Natural killer cell treated with Interleukin-12 subunit alpha and Interleukin-12 subunit beta and Interleukin-15 and Interleukin-18, amount 100 ng/mL, for 72 hours (primary cell): ENCODE data around the gene LRRC71. TPM values are rescaled to one million over a fixed set of nuclear protein-coding genes. Genes with fewer than 3 reads are reported as not detected.

Source experiments
- ATAC-seq, 2 donors: fragments of 150-1000 bp; cut with Tn5 transposase in 1 of 2; sonication (Bioruptor Pico), chemical (Tn5 transposase) in 1 of 2; 2 replicates each; pipeline ENCODE4 v1.10.0; 2021
- DNase-seq: peaks from one replicate; pipeline ENCODE4 v3.0.0; 2022; ENCODE audit warnings: low spot score
- H3K27ac Mint-ChIP-seq, 2 donors: 1 replicate in 1 of 2; 2 replicates in 1 of 2; pipeline ENCODE4 v1.8.0; 2022; ENCODE audit warnings: mixed read lengths in 2 of 2, mild to moderate bottlenecking in 1 of 2, moderate library complexity in 1 of 2
- H3K27me3 Mint-ChIP-seq, 2 donors: 1 replicate in 1 of 2; 2 replicates in 1 of 2; pipeline ENCODE4 v1.8.0; 2022; ENCODE audit warnings: mixed read lengths in 2 of 2
- H3K36me3 Mint-ChIP-seq: one replicate; pipeline ENCODE4 v1.8.0; 2022; ENCODE audit warnings: mixed read lengths
- H3K4me1 Mint-ChIP-seq, 2 donors: 1 replicate in 1 of 2; 2 replicates in 1 of 2; pipeline ENCODE4 v1.8.0; 2022; ENCODE audit warnings: low read depth in 2 of 2, mixed read lengths in 2 of 2, mild to moderate bottlenecking in 1 of 2
- H3K4me3 Mint-ChIP-seq: one replicate; pipeline ENCODE4 v1.8.0; 2022; ENCODE audit warnings: mixed read lengths
- H3K9me3 Mint-ChIP-seq: 2 replicates; pipeline ENCODE4 v1.8.0; 2022; ENCODE audit warnings: mixed read lengths
- total RNA-seq, 2 donors: library from RNA; stranded (reverse); gene quantifications; one replicate each; pipeline ENCODE4 v1.2.3, GENCODE V29; 2022

The LRRC71 gene
- total RNA-seq, 2 donors from 2014 or later: not detected

DNA sequence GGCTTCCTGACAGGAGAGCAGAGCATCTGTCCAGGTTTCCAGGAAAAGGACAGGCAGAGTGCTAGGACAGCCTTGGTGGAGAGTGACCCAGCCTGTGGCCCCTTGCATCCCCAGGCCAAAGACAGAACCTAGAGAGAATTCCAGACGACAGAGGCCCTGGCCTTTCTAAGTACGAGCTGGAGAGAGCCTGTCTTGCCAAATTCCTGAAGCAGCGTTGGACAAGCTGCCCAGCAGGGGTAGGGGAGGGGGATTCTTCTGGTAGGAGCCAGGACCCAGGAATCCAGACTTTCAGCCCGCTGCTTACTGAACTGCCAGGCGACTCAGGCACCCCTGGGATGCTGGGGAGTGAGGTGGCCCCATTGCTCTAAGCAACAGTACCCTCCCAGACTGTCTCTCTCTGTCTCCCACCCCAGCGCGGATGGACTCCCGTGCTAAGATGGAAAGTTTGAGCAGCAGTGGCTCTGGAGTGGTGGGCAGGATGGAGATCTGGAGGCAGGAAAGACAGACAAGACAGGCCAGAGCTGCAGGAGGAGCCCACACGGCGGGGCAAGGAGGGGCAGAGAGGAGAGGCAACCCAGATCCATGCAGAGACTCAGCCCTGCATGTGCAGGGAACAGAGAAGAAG is 35.8 kb upstream of the LRRC71 start:
- Mint-ChIP-seq H3K27me3 (peaks cover 28 to 32% of the 10 kb centered on the region in 2 donors), H3K36me3 (no peaks in the 10 kb centered on the region), H3K27ac (no peak overlapping the region), H3K4me1 (no peaks in the 10 kb centered on the region), H3K4me3 (no peak overlapping the region), H3K9me3 (no peaks in the 10 kb centered on the region)
- DNase-seq (no peak), ATAC-seq (no peak)

DNA sequence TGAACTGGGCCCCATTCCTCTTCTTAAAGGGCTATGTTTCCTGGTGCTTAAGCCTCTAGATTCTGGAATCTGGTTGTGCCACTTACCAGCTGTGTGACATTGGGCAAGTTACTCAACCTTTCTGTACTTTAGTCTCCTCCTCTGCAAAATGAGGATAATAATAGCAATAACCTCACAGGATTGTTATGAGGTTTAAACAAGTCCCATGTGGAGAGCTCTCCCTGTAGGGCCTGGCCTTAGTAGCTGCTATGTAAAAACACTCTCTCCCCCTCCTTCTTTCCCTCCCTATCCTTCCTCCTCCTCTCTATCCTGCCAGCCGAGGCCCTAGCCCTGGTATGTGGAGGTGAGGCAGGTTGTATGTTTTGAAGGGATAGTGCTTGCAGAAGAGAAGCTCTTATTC is 35.1 kb upstream of the LRRC71 start:
- DNase-seq (no peak), ATAC-seq (no peak)
- Mint-ChIP-seq H3K27ac (no peak overlapping the region), H3K9me3 (no peaks in the 10 kb centered on the region), H3K4me1 (peaks cover 2 to 3% of the 10 kb centered on the region in 2 donors), H3K36me3 (no peaks in the 10 kb centered on the region), H3K27me3 (peaks cover 32 to 35% of the 10 kb centered on the region in 2 donors), H3K4me3 (no peak overlapping the region)

DNA sequence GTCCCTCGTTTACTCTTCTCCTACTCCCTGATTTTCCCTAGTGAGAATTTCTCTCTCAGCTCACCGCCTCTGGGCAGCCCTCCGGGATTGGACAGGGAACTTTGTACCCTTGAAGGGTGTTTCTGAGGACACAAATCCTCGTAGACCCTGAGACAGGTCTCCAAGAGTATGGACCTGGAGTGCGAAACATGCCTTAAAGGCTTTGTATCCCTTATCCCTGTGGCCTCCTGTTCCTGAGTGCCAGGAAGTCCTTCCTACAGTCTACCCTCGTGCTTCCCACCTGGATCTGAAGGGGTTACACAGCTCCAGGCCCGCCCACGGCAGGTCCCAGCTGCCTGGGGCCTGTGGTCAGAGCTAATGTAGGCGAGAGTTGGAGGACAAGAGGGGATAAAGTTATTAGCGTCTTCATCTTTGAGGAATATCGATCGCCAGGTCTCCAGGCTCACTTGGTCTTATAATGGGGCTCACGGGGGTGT is 34.5 kb upstream of the LRRC71 start:
- Mint-ChIP-seq H3K27me3 (peaks cover 37 to 38% of the 10 kb centered on the region in 2 donors), H3K4me3 (no peak overlapping the region), H3K36me3 (no peaks in the 10 kb centered on the region), H3K27ac (peak overlapping the region in 1 of 2 donors; percentile 21), H3K4me1 (peaks cover 4 to 5% of the 10 kb centered on the region in 2 donors), H3K9me3 (no peaks in the 10 kb centered on the region)
- no peak for ATAC-seq
- DNase-seq: no peak

DNA sequence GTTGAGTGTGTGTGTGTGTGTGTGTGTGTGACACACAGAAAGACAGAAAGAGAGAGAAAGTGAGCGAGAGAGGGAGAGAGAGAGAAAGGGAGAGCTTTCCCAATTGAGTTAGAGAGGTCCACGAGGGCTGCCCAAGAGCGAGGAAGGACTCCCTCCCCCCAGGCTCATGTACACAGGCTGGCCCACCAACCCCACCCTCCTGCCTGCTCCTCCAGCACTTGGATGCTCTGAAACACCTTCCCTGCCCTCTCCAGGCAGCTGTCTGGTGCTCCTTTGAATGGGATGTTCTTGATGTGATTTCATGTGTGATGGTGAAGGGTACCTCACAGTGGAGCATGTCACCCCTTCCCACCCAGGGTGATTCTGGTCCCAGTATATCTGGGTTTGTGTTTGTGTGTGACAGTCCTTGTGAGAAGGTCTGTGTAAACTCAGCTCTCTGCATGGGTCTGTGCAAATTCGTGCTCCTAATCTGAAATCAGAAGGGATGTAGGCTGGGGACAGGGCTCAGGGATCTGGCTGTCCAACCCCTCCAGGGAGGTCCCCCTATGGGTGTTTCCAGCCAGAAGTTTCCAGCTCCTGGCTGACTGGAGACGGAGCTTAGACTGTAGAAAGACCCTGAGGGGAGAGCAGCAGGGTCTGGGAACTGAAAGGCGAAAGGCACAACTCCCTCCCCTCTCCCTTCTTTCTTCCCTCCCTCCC is 33.7 kb upstream of the LRRC71 start:
- H3K36me3 Mint-ChIP-seq: no peaks in the 10 kb centered on the region
- peak overlapping the region in 1 of 2 donors; percentile 21 for H3K27ac Mint-ChIP-seq
- H3K4me3 Mint-ChIP-seq: no peak overlapping the region
- H3K27me3 Mint-ChIP-seq: peaks cover 42 to 45% of the 10 kb centered on the region in 2 donors
- H3K9me3 Mint-ChIP-seq: no peaks in the 10 kb centered on the region
- peaks cover 5% of the 10 kb centered on the region in 2 donors for H3K4me1 Mint-ChIP-seq
- ATAC-seq (no peak), DNase-seq (no peak)

GRCh38 chr1:156887317-156887716 is 33.1 kb upstream of the LRRC71 start:
- Mint-ChIP-seq H3K36me3 (no peaks in the 10 kb centered on the region), H3K4me1 (peaks cover 5 to 7% of the 10 kb centered on the region in 2 donors), H3K4me3 (no peak overlapping the region), H3K27ac (no peak overlapping the region), H3K27me3 (peaks cover 40 to 41% of the 10 kb centered on the region in 2 donors), H3K9me3 (no peaks in the 10 kb centered on the region)
- no peak for DNase-seq
- ATAC-seq: no peak

GRCh38 chr1:156887734-156888133 is 32.7 kb upstream of the LRRC71 start:
- Mint-ChIP-seq H3K9me3 (no peaks in the 10 kb centered on the region), H3K27ac (no peak overlapping the region), H3K36me3 (no peaks in the 10 kb centered on the region), H3K4me1 (peaks cover 5 to 7% of the 10 kb centered on the region in 2 donors), H3K4me3 (no peak overlapping the region), H3K27me3 (peaks cover 40 to 41% of the 10 kb centered on the region in 2 donors)
- DNase-seq (no peak), ATAC-seq (no peak)

- ATAC-seq: peak; percentile 32 to 55
- Mint-ChIP-seq H3K36me3 (no peaks in the 10 kb centered on the region), H3K9me3 (no peaks in the 10 kb centered on the region), H3K27me3 (peaks cover 30 to 44% of the 10 kb centered on the region in 2 donors), H3K4me3 (no peak overlapping the region), H3K4me1 (peaks cover 5 to 7% of the 10 kb centered on the region in 2 donors), H3K27ac (no peak overlapping the region)
- peak; percentile 73 for DNase-seq
Measured at GRCh38 chr1:156889802-156890580, 30.4 kb upstream of the LRRC71 start.

- peaks cover 28 to 44% of the 10 kb centered on the region in 2 donors for H3K27me3 Mint-ChIP-seq
- DNase-seq (peak; percentile 89), ATAC-seq (peak; percentile 88 to 92)
- H3K9me3 Mint-ChIP-seq: no peaks in the 10 kb centered on the region
- no peaks in the 10 kb centered on the region for H3K36me3 Mint-ChIP-seq
- peak overlapping the region; percentile 49 for H3K4me3 Mint-ChIP-seq
- peaks cover 5 to 7% of the 10 kb centered on the region in 2 donors for H3K4me1 Mint-ChIP-seq
- H3K27ac Mint-ChIP-seq: peak overlapping the region in 1 of 2 donors; percentile 58
Measured at GRCh38 chr1:156892190-156893047, 28.0 kb upstream of the LRRC71 start.

DNA sequence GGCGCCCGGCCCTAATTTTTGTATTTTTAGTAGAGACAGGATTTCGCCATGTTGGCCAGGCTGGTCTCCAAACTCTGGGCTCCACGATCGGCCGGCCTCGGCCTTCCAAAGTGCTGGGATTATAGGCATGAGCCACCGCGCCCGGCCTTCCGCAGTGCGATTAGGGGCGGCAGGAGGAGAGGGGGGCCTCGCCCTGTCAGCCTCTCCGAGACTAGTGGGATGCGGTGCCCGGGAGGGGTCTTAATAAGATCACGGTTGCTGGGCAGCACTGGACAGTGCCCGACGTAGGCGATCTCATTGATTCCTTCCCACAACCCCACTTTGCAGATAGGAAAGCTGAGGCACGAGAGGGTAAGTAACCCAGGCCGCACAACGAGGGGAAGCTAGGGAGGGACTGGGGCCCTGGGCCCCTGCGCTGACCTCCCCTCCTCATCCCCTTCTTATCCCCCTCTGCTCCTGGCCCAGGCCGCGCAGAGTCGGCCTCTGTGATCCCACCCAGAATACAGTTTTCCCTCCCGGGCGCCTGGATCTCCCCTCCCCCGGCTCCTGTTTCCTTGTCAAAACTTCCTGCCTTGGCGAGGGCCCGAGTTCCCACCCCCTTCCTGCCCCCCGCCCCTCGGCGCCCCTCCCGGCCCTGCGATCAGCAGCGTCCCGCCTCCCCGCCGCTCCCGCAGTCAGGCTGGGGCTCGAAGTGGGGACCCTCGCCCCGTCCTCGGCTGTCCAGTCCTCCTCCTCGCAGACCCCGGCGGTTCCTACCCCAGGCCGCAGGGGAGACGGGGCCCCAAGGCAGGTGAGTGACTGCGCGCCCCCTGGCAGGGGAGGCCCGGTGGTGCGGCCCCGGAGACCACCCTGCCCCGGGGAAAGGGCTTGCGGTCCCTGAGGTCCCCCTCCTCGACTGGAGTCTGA is 27.1 kb upstream of the LRRC71 start, which contains the start of gene PEAR1:
PEAR1 (plus strand) TSS at position 671 of the 906 bp plus-strand sequence. CDS start 10,209 bp downstream, outside the sequence.
- peak within 1 kb of the TSS in 1 of 2 donors; percentile 41 for H3K27ac Mint-ChIP-seq
- H3K27me3 Mint-ChIP-seq: peaks cover 31 to 46% of the 10 kb centered on the region in 2 donors
- H3K4me3 Mint-ChIP-seq: peak within 1 kb of the TSS; percentile 49
- no peaks in the 10 kb centered on the region for H3K36me3 Mint-ChIP-seq
- no peaks in the 10 kb centered on the region for H3K9me3 Mint-ChIP-seq
- ATAC-seq (no peak), DNase-seq (no peak)
- H3K4me1 Mint-ChIP-seq: peaks cover 6 to 10% of the 10 kb centered on the region in 2 donors

GRCh38 chr1:156894001-156894400 is 26.4 kb upstream of the LRRC71 start:
- H3K4me1 Mint-ChIP-seq: peaks cover 11 to 15% of the 10 kb centered on the region in 2 donors
- ATAC-seq (no peak), DNase-seq (no peak)
- H3K27me3 Mint-ChIP-seq: peaks cover 34 to 47% of the 10 kb centered on the region in 2 donors
- no peak overlapping the region for H3K27ac Mint-ChIP-seq
- H3K4me3 Mint-ChIP-seq: no peak overlapping the region
- no peaks in the 10 kb centered on the region for H3K9me3 Mint-ChIP-seq
- no peaks in the 10 kb centered on the region for H3K36me3 Mint-ChIP-seq

DNA sequence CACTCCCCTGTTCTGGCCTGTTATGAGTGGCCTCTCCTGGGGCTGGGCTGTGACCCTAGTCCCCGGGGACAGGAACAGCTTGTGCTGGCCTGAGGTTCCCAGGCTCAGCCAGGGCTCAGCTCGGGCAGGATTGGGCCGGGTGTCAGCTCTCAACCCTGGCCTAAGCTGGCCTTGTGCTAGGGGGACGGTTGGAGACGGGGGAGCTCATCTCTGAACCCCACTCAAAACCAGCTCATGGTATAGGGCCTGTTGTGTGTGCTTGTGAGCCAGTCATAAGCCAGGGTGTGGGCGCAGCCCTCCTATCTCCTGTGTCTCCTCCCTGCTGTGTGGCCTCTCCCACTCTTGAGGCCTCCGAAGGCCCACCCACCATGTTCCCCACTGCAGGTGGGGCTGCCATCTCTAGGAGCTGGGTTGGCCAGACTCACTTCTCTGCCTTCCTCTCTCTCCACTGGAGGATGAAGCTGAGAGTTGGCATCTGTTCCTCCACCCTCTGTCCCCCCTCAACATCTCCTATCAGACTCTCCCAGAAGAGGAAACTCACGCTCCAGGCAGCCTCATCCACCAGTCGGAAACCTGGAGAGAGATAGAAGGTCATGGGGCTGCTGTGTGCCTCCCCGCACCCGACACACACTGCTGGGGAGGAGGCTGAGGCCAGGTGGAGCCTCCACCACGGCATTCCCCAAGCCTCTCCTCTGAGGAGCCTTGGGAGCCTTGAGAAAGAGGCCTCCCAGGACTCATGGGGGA is 25.5 kb upstream of the LRRC71 start:
- H3K27ac Mint-ChIP-seq: no peak overlapping the region
- H3K4me1 Mint-ChIP-seq: peaks cover 11 to 15% of the 10 kb centered on the region in 2 donors
- no peaks in the 10 kb centered on the region for H3K36me3 Mint-ChIP-seq
- ATAC-seq (no peak), DNase-seq (no peak)
- H3K4me3 Mint-ChIP-seq: no peak overlapping the region
- peaks cover 33 to 45% of the 10 kb centered on the region in 2 donors for H3K27me3 Mint-ChIP-seq
- no peaks in the 10 kb centered on the region for H3K9me3 Mint-ChIP-seq

GRCh38 chr1:156895455-156895812 is 25.0 kb upstream of the LRRC71 start:
- DNase-seq: no peak
- H3K4me3 Mint-ChIP-seq: no peak overlapping the region
- peaks cover 6 to 11% of the 10 kb centered on the region in 2 donors for H3K4me1 Mint-ChIP-seq
- no peaks in the 10 kb centered on the region for H3K9me3 Mint-ChIP-seq
- peaks cover 28 to 40% of the 10 kb centered on the region in 2 donors for H3K27me3 Mint-ChIP-seq
- no peak overlapping the region for H3K27ac Mint-ChIP-seq
- ATAC-seq: no peak
- no peaks in the 10 kb centered on the region for H3K36me3 Mint-ChIP-seq
